HG03097 (cell line): ENCODE data around the gene FBXL16.
"Not testable (repeated sequence)": the region's sequence is repeated elsewhere in the genome, so short reads cannot be mapped to it uniquely, and the experiment has no call there.

ENCODE experiments used
- ATAC-seq: cut with Tn5 transposase; IDR thresholded peaks from one replicate; pipeline ENCODE4 v1.9.1; 2021; ENCODE audit not compliant: unreplicated experiment, low FRiP score

Gene FBXL16

DNA sequence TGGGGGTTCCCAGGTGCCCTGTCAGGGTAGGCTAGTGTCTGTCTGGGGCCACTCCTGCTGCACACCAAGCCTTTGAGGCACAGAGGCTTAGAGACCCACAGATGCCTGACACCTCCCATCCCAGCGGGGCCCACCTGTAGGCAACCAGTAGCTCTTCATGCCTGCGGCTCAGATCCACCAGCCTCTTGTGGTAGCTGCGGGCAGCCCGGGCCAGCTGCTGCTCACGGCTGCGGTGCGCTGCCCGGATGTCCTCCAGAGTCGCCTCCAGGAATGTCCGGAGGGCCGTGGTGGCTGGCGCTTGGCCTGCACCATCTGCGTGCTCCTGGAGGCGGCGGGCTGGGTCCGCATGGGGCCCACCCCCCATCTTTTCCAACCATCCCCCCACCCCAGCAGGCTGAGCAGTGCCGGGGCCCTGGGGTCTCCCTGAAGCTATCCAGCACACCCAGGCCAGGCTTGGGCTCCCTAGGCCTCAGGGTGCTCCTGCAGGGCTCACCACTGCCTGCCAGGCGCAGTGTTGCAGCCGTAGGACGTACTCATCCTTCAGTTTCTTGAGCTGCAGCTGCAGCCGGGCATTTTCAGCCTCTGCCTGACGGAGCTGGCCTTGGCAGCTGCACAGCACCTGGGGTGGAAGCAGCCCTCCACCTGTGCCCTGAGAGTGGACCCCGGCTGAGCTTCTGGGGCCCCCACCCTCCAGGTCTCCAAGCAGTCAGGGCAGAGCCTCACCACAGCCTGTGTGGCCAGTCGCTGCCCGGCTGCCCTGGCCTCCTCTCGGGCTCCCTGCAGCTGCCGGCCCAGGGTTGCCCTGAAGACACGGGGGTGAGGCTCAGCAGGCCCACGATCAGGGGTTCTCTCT is 18.8 kb upstream of the FBXL16 start:
- no peak for ATAC-seq

GRCh38 chr16:723695-724094 is 18.1 kb upstream of the FBXL16 start:
- ATAC-seq = no peak

GRCh38 chr16:722835-723633 is 17.4 kb upstream of the FBXL16 start:
- ATAC-seq = no peak

- no peak for ATAC-seq
Measured at GRCh38 chr16:721765-722540, 16.4 kb upstream of the FBXL16 start.

DNA sequence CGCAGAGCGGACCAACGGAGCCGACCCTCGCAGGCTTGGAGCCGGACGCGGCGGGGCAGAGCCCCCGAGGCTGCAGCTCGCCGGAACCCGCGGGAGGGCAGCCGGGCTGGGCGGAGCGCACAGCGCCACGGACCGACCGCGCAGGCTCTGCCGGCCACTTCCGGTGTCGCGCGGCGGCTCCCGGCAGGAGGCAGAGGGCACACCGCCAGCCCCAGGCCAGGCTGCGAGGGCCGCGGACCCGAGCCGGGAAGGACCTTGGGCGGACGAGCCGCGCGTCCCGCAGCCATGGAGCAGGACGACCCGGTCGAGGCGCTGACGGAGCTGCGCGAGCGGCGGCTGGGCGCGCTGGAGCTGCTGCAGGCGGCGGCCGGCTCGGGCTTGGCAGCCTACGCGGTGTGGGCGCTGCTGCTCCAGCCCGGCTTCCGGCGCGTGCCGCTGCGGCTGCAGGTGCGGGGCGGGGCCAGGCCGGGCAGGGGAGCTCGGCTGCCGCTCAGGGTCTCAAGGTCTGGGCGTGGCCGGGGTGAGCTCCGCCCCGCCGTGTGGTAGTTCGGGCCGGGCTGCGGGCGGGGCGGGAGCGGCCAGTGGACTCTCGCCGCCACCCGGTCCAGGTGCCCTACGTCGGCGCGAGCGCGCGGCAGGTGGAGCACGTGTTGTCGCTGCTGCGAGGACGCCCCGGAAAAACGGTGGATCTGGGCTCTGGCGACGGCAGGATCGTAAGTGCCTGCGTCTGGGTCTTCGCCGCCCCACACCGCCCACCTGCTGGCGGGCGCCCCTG is 15.6 kb upstream of the FBXL16 start, which contains the start of gene ANTKMT:
Gene ANTKMT (plus strand): TSS at position 157 of the 775 bp plus-strand sequence. CDS start 129 bp downstream, at position 286.
- peak; percentile 61 for ATAC-seq

DNA sequence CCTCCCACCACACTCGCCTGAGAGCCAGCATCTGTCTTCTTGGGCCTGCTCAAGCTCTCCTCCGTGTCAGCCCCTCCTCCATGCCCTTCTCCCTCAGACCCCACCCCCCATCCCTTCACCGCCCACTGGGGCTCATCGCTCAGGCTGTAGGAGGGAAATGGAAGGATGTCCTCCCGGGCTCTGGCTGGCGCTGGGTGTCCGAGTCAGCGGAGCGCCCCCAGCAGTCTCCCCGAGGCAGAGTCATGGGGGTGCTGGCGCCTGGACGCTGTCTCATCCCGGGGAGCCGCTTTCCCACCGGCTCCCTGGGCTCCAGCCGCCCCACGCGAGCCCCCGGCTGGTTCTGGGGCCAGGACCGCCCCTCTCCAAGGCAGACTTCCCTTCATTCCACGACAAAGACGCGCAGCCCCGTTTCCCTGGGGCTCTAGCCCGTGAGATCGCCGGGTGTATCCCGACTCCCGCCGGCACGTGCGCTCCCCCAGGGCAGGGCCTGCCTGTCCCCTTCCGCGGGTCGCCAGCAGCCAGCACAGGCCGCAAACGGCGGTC is 14.9 kb upstream of the FBXL16 start:
- peak; percentile 15 for ATAC-seq

- no peak for ATAC-seq
Measured at GRCh38 chr16:719815-720446, 14.3 kb upstream of the FBXL16 start.

DNA sequence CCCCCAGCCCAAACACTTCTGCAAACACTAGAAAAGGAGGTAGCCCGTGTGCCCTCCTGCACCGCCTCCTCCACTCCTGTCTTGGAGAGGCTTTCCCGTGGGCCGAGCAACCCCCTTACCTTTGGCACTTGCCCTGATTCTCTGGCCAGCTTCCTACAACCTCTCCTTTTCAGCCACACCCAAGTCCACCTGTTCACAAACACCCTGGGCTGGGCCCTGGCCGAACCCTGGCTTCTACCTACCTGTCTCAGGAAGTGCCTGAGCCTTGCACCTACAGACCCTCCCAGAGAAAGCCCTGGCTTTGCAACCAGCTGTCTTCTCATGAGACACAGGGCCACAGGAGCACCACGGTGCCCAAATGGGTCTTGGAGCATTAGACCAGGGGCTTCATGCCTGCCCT is 13.3 kb upstream of the FBXL16 start:
- ATAC-seq = no peak

GRCh38 chr16:718389-718788 is 12.8 kb upstream of the FBXL16 start:
- ATAC-seq = no peak

- no peak for ATAC-seq
Measured at GRCh38 chr16:717450-718245, 12.0 kb upstream of the FBXL16 start.

GRCh38 chr16:716768-717325 is 11.2 kb upstream of the FBXL16 start:
- no peak for ATAC-seq

GRCh38 chr16:716200-716568 is 10.6 kb upstream of the FBXL16 start:
- no peak for ATAC-seq

- no peak for ATAC-seq
Measured at GRCh38 chr16:715477-716199, 10.0 kb upstream of the FBXL16 start.

- ATAC-seq = peak; percentile 47
Measured at GRCh38 chr16:714558-715476, 9.2 kb upstream of the FBXL16 start, which contains the start of gene METRN. TSS of gene METRN (plus strand) at chr16:715118. CDS start at chr16:715290, 172 bp downstream.

DNA sequence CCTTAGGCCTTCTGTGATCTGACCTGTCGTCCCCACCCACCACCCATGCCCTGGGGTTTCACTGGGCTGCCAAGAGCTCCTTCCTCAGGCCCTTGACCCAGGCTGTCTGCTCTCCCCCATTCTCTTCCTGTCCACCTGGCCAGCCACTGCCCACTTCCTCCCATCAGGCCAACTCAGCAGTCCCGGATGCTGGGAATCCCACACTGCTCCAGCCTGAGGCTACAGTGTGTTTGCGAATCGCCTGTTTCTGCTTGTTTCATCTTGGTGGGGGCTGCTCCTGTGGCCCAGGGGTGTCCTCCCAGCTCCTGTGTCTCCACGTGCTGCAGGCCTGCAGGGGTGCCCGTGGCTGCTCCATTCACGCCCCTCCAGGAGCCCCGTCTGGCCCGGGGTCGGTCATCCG is 8.5 kb upstream of the FBXL16 start:
- ATAC-seq = no peak

DNA sequence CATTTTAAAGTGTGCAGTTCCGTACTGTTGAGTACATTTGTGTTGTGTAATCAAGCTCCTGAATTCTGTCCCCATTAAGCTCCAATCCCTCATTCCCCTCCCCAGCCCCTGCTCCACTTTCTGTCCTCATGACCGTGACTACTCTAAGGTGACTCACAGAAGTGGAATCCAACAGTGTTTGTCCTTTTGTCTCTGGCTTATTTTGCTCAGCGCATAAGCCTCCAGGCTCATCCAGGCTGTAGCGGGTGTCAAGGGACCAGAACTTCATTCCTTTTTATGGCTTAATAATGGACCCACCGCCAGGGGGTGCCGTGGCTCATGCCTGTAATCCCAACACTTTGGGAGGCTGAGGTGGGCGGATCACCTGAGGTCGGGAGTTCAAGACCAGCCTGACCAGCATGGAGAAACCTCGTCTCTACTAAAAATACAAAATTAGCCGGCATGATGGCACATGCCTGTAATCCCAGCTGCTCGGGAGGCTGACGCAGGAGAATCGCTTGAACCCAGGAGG is 7.2 kb upstream of the FBXL16 start:
- ATAC-seq = not testable (repeated sequence)
